ENCODE measurements around the gene IDH3G. TPM values are rescaled to one million over a fixed set of nuclear protein-coding genes. Genes with fewer than 3 reads are reported as not detected.

Gene IDH3G
- polyA plus RNA-seq, 1 donor (not counting 4 experiments of a cell fraction or from before 2014, with no cell fraction given) = 44.7 TPM

DNA sequence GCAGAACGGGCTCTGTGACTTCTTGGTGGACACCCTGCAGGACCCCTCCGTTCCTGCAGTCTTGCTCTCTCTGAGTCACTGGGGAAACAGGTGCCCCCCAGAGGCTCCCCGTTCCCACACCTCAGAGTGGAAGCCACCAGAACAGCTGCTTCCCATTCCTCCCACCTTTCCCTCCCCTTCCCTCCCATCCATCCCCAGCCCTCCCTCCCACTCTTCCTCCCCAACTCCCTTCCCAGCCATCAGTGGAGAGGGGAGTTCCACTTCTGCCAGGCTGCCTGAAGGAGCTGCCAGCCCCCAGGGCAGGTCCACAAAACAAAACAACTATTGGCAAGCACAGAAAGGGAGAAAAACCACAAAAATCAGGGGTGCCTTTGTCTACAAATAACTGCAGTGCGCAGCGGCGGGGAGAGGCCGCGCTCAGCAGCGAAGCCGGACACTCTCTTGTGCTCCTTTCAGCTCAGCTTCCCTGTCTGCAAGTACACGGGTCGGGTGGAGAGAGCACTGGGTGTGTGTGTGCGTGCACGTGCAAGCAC, 8.4 kb upstream of the IDH3G start:
- peaks cover 0 to 2% of the 10 kb centered on the region in 2 experiments for H3K36me3 ChIP-seq (ENCODE audit: control insufficient read depth in 2 of 2, extremely low read depth in 1 of 2, insufficient read depth in 2 of 2, low read length in 2 of 2)
- H3K27me3 ChIP-seq (ENCODE audit: control insufficient read depth, extremely low read depth, insufficient read depth, low read length) = no peaks in the 10 kb centered on the region
- TF ChIP-seq, protein P1, sequence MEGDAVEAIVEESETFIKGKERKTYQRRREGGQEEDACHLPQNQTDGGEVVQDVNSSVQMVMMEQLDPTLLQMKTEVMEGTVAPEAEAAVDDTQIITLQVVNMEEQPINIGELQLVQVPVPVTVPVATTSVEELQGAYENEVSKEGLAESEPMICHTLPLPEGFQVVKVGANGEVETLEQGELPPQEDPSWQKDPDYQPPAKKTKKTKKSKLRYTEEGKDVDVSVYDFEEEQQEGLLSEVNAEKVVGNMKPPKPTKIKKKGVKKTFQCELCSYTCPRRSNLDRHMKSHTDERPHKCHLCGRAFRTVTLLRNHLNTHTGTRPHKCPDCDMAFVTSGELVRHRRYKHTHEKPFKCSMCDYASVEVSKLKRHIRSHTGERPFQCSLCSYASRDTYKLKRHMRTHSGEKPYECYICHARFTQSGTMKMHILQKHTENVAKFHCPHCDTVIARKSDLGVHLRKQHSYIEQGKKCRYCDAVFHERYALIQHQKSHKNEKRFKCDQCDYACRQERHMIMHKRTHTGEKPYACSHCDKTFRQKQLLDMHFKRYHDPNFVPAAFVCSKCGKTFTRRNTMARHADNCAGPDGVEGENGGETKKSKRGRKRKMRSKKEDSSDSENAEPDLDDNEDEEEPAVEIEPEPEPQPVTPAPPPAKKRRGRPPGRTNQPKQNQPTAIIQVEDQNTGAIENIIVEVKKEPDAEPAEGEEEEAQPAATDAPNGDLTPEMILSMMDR (optimal IDR thresholded peaks at IDR 0.05 in 1 of 3, IDR thresholded peaks at IDR 0.05 in 1 of 3, conservative IDR thresholded peaks at IDR 0.05 in 1 of 3; ENCODE audit: extremely low read depth in 1 of 3, insufficient read depth in 2 of 3, low read length in 3 of 3) = no peak
- no peak for TF ChIP-seq EZH2 (IDR thresholded peaks at IDR 0.05; ENCODE audit: low read length)
- no peak overlapping the region for H3K4me3 ChIP-seq (ENCODE audit: control insufficient read depth in 2 of 3, extremely low read depth in 1 of 3, insufficient read depth in 2 of 3, low read depth in 1 of 3, low read length in 3 of 3)
- H2AFZ ChIP-seq (ENCODE audit: control insufficient read depth, low read length) = no peak overlapping the region
- no peak overlapping the region for H3K9ac ChIP-seq (ENCODE audit: control insufficient read depth, extremely low read depth, insufficient read depth, low read length)
- FAIRE-seq = no peak
- H3K27ac ChIP-seq (ENCODE audit: control insufficient read depth, insufficient read depth, low read length) = no peak overlapping the region
- dilution Hi-C loops (cut with MboI; ENCODE audit: extremely low pct_ligation_motif_present, low sequenced_read_pairs) = no loop called here
- DNase-seq (ENCODE audit: low read depth, low spot score) = no peak
- H4K20me1 ChIP-seq (ENCODE audit: control insufficient read depth, extremely low read depth, insufficient read depth, low read length) = no peaks in the 10 kb centered on the region
- H3K4me2 ChIP-seq (ENCODE audit: control insufficient read depth, extremely low read depth, insufficient read depth, low read depth, low read length) = no peak overlapping the region
- no peaks in the 10 kb centered on the region for H3K9me1 ChIP-seq (ENCODE audit: control insufficient read depth, extremely low read depth, insufficient read depth, low read length)
- no peaks in the 10 kb centered on the region for H3K9me3 ChIP-seq (ENCODE audit: control insufficient read depth, low read depth, low read length)
- no peaks in the 10 kb centered on the region for H3K4me1 ChIP-seq (ENCODE audit: control insufficient read depth, extremely low read depth, insufficient read depth, low read length)
- H3K79me2 ChIP-seq (ENCODE audit: control insufficient read depth, insufficient read depth, low read length) = no peaks in the 10 kb centered on the region

- no peak for TF ChIP-seq EZH2 (IDR thresholded peaks at IDR 0.05; ENCODE audit: low read length)
- dilution Hi-C loops (cut with MboI; ENCODE audit: extremely low pct_ligation_motif_present, low sequenced_read_pairs) = no loop called here
- Histone ChIP-seq H3K36me3 (ENCODE audit: control insufficient read depth in 2 of 2, extremely low read depth in 1 of 2, insufficient read depth in 2 of 2, low read length in 2 of 2) (peaks cover 0 to 5% of the 10 kb centered on the region in 2 experiments), H2AFZ (ENCODE audit: control insufficient read depth, low read length) (no peak overlapping the region), H3K4me1 (ENCODE audit: control insufficient read depth, extremely low read depth, insufficient read depth, low read length) (no peaks in the 10 kb centered on the region), H3K27me3 (ENCODE audit: control insufficient read depth, extremely low read depth, insufficient read depth, low read length) (no peaks in the 10 kb centered on the region), H3K79me2 (ENCODE audit: control insufficient read depth, insufficient read depth, low read length) (peaks cover 6% of the 10 kb centered on the region), H3K4me3 (ENCODE audit: control insufficient read depth in 2 of 3, extremely low read depth in 1 of 3, insufficient read depth in 2 of 3, low read depth in 1 of 3, low read length in 3 of 3) (no peak overlapping the region), H3K4me2 (ENCODE audit: control insufficient read depth, extremely low read depth, insufficient read depth, low read depth, low read length) (no peak overlapping the region), H3K9ac (ENCODE audit: control insufficient read depth, extremely low read depth, insufficient read depth, low read length) (no peak overlapping the region), H3K9me3 (ENCODE audit: control insufficient read depth, low read depth, low read length) (no peaks in the 10 kb centered on the region), H3K27ac (ENCODE audit: control insufficient read depth, insufficient read depth, low read length) (no peak overlapping the region), H3K9me1 (ENCODE audit: control insufficient read depth, extremely low read depth, insufficient read depth, low read length) (no peaks in the 10 kb centered on the region), H4K20me1 (ENCODE audit: control insufficient read depth, extremely low read depth, insufficient read depth, low read length) (no peaks in the 10 kb centered on the region)
- DNase-seq (ENCODE audit: low read depth, low spot score) (no peak), FAIRE-seq (no peak)
Observed at GRCh38 chrX:153801669-153802068, 7.5 kb upstream of the IDH3G start.

DNA sequence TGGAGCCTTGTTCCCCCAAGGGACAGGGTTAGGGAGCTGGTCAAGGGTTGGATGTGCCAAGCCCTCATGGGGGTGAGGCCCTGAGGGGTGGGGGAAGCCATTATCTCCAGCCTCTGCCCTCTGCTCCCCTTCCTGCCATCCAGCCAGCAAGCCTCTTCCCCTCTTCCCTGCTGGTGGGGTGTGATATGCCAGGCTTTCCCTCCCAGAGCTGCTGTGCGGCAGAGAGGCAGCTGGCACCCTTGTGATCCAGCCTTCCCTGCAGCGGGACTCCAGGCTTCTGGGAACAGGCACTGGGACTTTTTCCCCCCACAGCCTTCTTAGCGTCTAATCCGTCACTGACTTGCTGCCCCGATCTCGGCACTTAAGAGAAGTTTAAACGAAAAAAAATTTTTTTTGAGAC, 6.6 kb upstream of the IDH3G start:
- no peak overlapping the region for H3K9ac ChIP-seq (ENCODE audit: control insufficient read depth, extremely low read depth, insufficient read depth, low read length)
- H4K20me1 ChIP-seq (ENCODE audit: control insufficient read depth, extremely low read depth, insufficient read depth, low read length) = no peaks in the 10 kb centered on the region
- H3K27me3 ChIP-seq (ENCODE audit: control insufficient read depth, extremely low read depth, insufficient read depth, low read length) = no peaks in the 10 kb centered on the region
- H3K4me1 ChIP-seq (ENCODE audit: control insufficient read depth, extremely low read depth, insufficient read depth, low read length) = no peaks in the 10 kb centered on the region
- peaks cover 5 to 8% of the 10 kb centered on the region in 2 experiments for H3K36me3 ChIP-seq (ENCODE audit: control insufficient read depth in 2 of 2, extremely low read depth in 1 of 2, insufficient read depth in 2 of 2, low read length in 2 of 2)
- TF ChIP-seq EZH2 (IDR thresholded peaks at IDR 0.05; ENCODE audit: low read length) = no peak
- TF ChIP-seq, protein P1 (optimal IDR thresholded peaks at IDR 0.05 in 1 of 3, IDR thresholded peaks at IDR 0.05 in 1 of 3, conservative IDR thresholded peaks at IDR 0.05 in 1 of 3; ENCODE audit: extremely low read depth in 1 of 3, insufficient read depth in 2 of 3, low read length in 3 of 3) = no peak
- H3K9me1 ChIP-seq (ENCODE audit: control insufficient read depth, extremely low read depth, insufficient read depth, low read length) = no peaks in the 10 kb centered on the region
- H3K4me3 ChIP-seq (ENCODE audit: control insufficient read depth in 2 of 3, extremely low read depth in 1 of 3, insufficient read depth in 2 of 3, low read depth in 1 of 3, low read length in 3 of 3) = no peak overlapping the region
- FAIRE-seq = no peak
- no peak overlapping the region for H3K4me2 ChIP-seq (ENCODE audit: control insufficient read depth, extremely low read depth, insufficient read depth, low read depth, low read length)
- no peak overlapping the region for H2AFZ ChIP-seq (ENCODE audit: control insufficient read depth, low read length)
- H3K79me2 ChIP-seq (ENCODE audit: control insufficient read depth, insufficient read depth, low read length) = peaks cover 15% of the 10 kb centered on the region
- H3K9me3 ChIP-seq (ENCODE audit: control insufficient read depth, low read depth, low read length) = no peaks in the 10 kb centered on the region
- dilution Hi-C loops (cut with MboI; ENCODE audit: extremely low pct_ligation_motif_present, low sequenced_read_pairs) = no loop called here
- no peak overlapping the region for H3K27ac ChIP-seq (ENCODE audit: control insufficient read depth, insufficient read depth, low read length)
- DNase-seq (ENCODE audit: low read depth, low spot score) = no peak
